ENCODE data around the gene STK32C.
A peak's percentile ranks its signal among the peaks of the same experiment; 100 is the strongest.

STK32C gene

DNA sequence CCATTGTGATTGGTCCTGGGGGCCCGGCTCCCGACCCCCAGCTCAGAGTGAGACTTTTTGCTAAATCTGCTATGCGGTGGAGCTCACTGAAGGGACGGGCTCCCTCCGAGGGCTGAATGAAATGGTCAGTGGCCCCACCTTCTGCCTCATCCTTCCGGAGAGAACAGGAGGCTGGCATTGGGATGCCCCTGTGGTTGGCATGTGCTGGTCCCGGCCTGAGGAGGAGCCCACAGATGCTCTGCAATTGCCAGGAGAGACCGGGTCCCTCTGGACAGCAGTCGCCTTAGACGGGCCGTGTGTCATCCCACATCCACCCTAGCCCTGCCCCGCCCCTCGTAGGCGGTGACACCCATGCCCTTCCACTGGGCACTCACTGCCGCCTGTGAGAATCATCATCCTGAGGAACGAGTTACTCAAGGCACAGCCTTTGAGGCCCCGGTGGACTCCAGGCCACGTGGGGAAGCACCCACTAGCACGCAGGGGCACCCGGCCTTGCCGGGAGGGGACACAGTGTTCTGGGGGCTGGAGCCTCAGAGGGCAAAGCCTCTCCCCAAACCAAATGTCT, 142.3 kb downstream of the STK32C start:
- WGBS (ENCODE audit: extremely low coverage, insufficient coverage, low lambda C conversion rate) = no CpG with 5 or more reads among the region's 21 CpGs
- no peak overlapping the region for H3K27ac ChIP-seq (ENCODE audit: low read depth, low read length)
- no peaks in the 10 kb centered on the region for H3K4me1 ChIP-seq (ENCODE audit: control insufficient read depth, low read depth, low read length)
- no peaks in the 10 kb centered on the region for H3K79me1 ChIP-seq (ENCODE audit: low read length)
- H2BK120ac ChIP-seq (ENCODE audit: low read depth, low read length) = no peak overlapping the region
- H3K36me3 ChIP-seq (ENCODE audit: control insufficient read depth, insufficient read depth, low read length) = no peaks in the 10 kb centered on the region
- H3K23ac ChIP-seq (ENCODE audit: low read length) = no peak overlapping the region
- DNase-seq = no peak
- H4K5ac ChIP-seq (ENCODE audit: low read length) = no peak overlapping the region
- no peak overlapping the region for H3K56ac ChIP-seq (ENCODE audit: low read length)
- H3K9ac ChIP-seq (ENCODE audit: low read length) = no peak overlapping the region
- H2AK5ac ChIP-seq (ENCODE audit: low read length) = no peak overlapping the region
- H3K4me3 ChIP-seq (ENCODE audit: low read length) = no peak overlapping the region
- no peaks in the 10 kb centered on the region for H3K27me3 ChIP-seq (ENCODE audit: insufficient read depth, low read length, poor library complexity)
- no peak overlapping the region for H3K4me2 ChIP-seq (ENCODE audit: low read length)
- no peak overlapping the region for H2BK15ac ChIP-seq (replicated peaks; ENCODE audit: low read depth)
- H3K18ac ChIP-seq (ENCODE audit: low read length) = no peak overlapping the region
- no peak overlapping the region for H2BK5ac ChIP-seq (ENCODE audit: low read length)
- no peaks in the 10 kb centered on the region for H3K79me2 ChIP-seq (ENCODE audit: control insufficient read depth, insufficient read depth, low read length)
- H3K4ac ChIP-seq (ENCODE audit: low read depth, low read length) = no peak overlapping the region
- H4K8ac ChIP-seq (ENCODE audit: low read depth, low read length) = no peak overlapping the region

DNA sequence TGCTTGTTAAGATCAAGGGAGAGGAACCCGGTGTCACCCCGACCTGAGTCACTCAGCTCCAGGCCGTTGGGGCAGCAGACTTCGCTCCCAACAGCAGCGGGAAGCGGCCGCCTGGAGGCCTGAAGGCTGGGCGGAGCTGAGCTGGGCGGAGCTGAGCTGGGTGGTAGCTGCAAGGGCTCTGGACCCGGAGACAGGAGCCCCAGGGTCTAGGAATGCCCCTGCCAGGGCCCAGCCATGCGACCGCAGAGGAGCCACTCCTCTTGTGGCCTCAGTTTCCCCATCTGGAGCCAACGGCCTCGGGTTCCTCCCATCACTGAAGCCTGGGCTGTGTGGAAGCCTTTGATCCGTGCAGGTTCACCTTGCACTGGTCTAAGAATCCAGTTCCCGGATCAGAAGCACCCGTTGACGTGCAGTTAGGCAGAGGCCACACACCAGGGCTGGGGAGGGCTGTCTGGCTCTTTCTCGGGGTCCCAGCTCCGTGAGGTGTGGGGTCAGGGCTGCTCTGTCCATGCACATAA, 142.9 kb downstream of the STK32C start:
- no peak overlapping the region for H3K4ac ChIP-seq (ENCODE audit: low read depth, low read length)
- no peak overlapping the region for H3K56ac ChIP-seq (ENCODE audit: low read length)
- H3K23ac ChIP-seq (ENCODE audit: low read length) = no peak overlapping the region
- H3K79me1 ChIP-seq (ENCODE audit: low read length) = no peaks in the 10 kb centered on the region
- H2BK120ac ChIP-seq (ENCODE audit: low read depth, low read length) = no peak overlapping the region
- H3K79me2 ChIP-seq (ENCODE audit: control insufficient read depth, insufficient read depth, low read length) = no peaks in the 10 kb centered on the region
- H3K18ac ChIP-seq (ENCODE audit: low read length) = no peak overlapping the region
- no peak overlapping the region for H3K9ac ChIP-seq (ENCODE audit: low read length)
- H3K27me3 ChIP-seq (ENCODE audit: insufficient read depth, low read length, poor library complexity) = no peaks in the 10 kb centered on the region
- H2BK15ac ChIP-seq (replicated peaks; ENCODE audit: low read depth) = no peak overlapping the region
- no peak overlapping the region for H3K27ac ChIP-seq (ENCODE audit: low read depth, low read length)
- no peak overlapping the region for H2AK5ac ChIP-seq (ENCODE audit: low read length)
- no peak overlapping the region for H3K4me2 ChIP-seq (ENCODE audit: low read length)
- H3K4me3 ChIP-seq (ENCODE audit: low read length) = no peak overlapping the region
- H4K5ac ChIP-seq (ENCODE audit: low read length) = no peak overlapping the region
- no peaks in the 10 kb centered on the region for H3K36me3 ChIP-seq (ENCODE audit: control insufficient read depth, insufficient read depth, low read length)
- H3K4me1 ChIP-seq (ENCODE audit: control insufficient read depth, low read depth, low read length) = no peaks in the 10 kb centered on the region
- WGBS (ENCODE audit: extremely low coverage, insufficient coverage, low lambda C conversion rate) = no CpG with 5 or more reads among the region's 20 CpGs
- no peak for DNase-seq
- no peak overlapping the region for H4K8ac ChIP-seq (ENCODE audit: low read depth, low read length)
- H2BK5ac ChIP-seq (ENCODE audit: low read length) = no peak overlapping the region

DNA sequence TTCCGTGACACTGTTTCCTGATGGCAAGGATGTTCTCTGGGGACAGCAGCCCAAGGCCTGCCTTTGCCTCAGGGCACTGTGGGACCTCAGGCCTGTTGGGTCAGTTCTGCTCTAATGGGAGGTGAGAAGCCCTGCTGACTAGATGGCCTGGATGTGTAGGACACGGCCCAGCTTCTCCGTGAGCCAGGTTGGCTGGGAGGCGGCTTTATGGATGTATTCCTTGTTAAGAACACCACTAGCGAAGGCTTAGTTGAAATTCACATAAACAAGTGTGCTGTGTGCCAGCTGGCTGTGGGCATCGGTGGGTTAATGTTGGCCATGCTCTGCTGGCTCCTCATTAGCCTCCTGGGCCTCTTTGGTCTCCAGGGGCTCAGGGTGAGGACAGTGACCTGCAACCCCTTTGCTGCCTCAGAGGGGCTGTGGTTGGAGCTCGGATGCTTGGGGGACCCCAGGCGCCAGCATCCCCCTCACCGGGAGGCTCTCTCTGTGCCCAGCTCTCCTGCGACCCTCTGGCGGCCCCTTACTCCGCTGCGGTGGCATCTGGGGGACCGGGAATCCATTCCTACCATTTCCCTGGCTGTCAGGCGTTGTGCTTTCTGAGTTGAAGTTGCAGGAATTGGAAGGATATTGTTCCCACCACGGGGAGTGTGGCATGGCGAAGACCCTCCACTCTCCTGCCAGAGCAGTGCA, 143.8 kb downstream of the STK32C start:
- Histone ChIP-seq H2BK15ac (replicated peaks; ENCODE audit: low read depth) (no peak overlapping the region), H3K36me3 (ENCODE audit: control insufficient read depth, insufficient read depth, low read length) (no peaks in the 10 kb centered on the region), H3K27me3 (ENCODE audit: insufficient read depth, low read length, poor library complexity) (no peaks in the 10 kb centered on the region), H4K8ac (ENCODE audit: low read depth, low read length) (no peak overlapping the region), H3K79me2 (ENCODE audit: control insufficient read depth, insufficient read depth, low read length) (no peaks in the 10 kb centered on the region), H2AK5ac (ENCODE audit: low read length) (no peak overlapping the region), H3K79me1 (ENCODE audit: low read length) (no peaks in the 10 kb centered on the region), H2BK5ac (ENCODE audit: low read length) (no peak overlapping the region), H3K9ac (ENCODE audit: low read length) (no peak overlapping the region), H3K4ac (ENCODE audit: low read depth, low read length) (no peak overlapping the region), H3K4me3 (ENCODE audit: low read length) (no peak overlapping the region), H2BK120ac (ENCODE audit: low read depth, low read length) (no peak overlapping the region), H3K18ac (ENCODE audit: low read length) (no peak overlapping the region), H3K4me1 (ENCODE audit: control insufficient read depth, low read depth, low read length) (no peaks in the 10 kb centered on the region), H3K56ac (ENCODE audit: low read length) (no peak overlapping the region), H4K5ac (ENCODE audit: low read length) (no peak overlapping the region), H3K27ac (ENCODE audit: low read depth, low read length) (no peak overlapping the region), H3K23ac (ENCODE audit: low read length) (no peak overlapping the region), H3K4me2 (ENCODE audit: low read length) (no peak overlapping the region)
- no CpG with 5 or more reads among the region's 17 CpGs for WGBS (ENCODE audit: extremely low coverage, insufficient coverage, low lambda C conversion rate)
- DNase-seq = no peak

DNA sequence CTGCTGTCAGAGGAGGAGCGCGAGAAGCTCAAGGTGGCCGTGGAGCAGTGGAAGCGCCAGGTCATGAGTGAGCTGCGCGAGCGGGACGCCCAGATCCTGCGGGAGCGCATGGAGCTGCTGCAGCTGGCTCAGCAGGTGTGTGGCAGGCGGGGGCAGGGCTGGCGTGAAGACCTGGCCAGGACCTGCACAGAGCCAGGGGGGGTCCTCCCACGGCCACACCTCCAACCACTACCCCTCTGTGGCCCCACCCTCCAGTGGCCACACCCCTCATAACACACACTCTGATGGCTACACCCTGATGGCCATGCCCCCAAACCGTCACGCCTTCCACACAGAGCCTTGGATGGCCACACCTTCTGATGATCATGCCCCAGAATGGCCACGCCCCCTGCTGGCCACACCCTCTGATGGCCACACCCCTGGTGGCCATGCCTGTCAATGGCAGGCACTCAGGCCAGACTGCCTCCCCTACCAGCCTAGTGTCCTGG, 144.4 kb downstream of the STK32C start:
- peak; percentile 93 for DNase-seq
- H3K4me1 ChIP-seq (ENCODE audit: control insufficient read depth, low read depth, low read length) = no peaks in the 10 kb centered on the region

DNA sequence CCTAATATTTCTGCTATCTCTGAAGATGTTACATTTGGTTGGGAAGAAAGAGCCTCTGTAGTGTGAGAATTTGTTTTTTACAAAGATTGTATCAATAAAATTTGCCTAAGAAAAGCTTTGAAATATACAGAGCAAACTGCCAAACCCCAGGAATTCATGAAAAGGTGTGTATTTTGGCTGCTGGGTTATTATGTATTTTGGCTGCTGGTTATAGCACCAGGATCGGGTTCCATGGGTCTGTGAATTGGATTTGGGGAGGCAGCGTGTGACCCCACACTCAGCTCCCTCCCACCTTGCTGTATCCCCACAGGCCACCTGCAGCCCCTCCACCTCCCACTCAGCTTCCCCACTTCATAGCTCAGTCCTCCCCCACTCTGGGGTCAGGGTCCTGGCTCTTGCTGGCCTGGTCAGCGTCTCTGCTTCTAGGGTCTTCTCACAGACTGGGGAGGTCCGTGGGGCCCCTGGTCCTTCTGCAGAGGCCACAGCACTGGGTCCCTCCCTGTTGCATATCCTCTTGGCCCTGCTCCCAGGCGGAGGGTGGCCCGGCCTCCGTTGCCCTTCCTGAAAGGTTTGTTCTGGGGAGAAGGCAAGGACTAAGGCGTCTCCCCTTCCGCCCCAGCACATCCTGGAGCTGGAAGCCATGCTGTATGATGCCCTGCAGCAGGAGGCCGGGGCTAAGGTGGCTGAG, 145.0 kb downstream of the STK32C start:
- H3K4me3 ChIP-seq (ENCODE audit: low read length) = no peak overlapping the region
- H2BK15ac ChIP-seq (replicated peaks; ENCODE audit: low read depth) = no peak overlapping the region

More for the DNA sequence above, 144.4 kb downstream of the STK32C start:
- Histone ChIP-seq H3K79me2 (ENCODE audit: control insufficient read depth, insufficient read depth, low read length) (no peaks in the 10 kb centered on the region), H4K5ac (ENCODE audit: low read length) (no peak overlapping the region), H4K8ac (ENCODE audit: low read depth, low read length) (no peak overlapping the region), H2BK5ac (ENCODE audit: low read length) (no peak overlapping the region), H3K18ac (ENCODE audit: low read length) (no peak overlapping the region), H3K4me3 (ENCODE audit: low read length) (no peak overlapping the region), H3K9ac (ENCODE audit: low read length) (no peak overlapping the region), H2BK120ac (ENCODE audit: low read depth, low read length) (no peak overlapping the region), H3K27me3 (ENCODE audit: insufficient read depth, low read length, poor library complexity) (no peaks in the 10 kb centered on the region), H2AK5ac (ENCODE audit: low read length) (no peak overlapping the region), H3K56ac (ENCODE audit: low read length) (peak overlapping the region; percentile 39), H3K23ac (ENCODE audit: low read length) (no peak overlapping the region), H3K4ac (ENCODE audit: low read depth, low read length) (no peak overlapping the region), H3K79me1 (ENCODE audit: low read length) (no peaks in the 10 kb centered on the region), H2BK15ac (replicated peaks; ENCODE audit: low read depth) (no peak overlapping the region), H3K4me2 (ENCODE audit: low read length) (no peak overlapping the region), H3K27ac (ENCODE audit: low read depth, low read length) (no peak overlapping the region), H3K36me3 (ENCODE audit: control insufficient read depth, insufficient read depth, low read length) (no peaks in the 10 kb centered on the region)
- no CpG with 5 or more reads among the region's 16 CpGs for WGBS (ENCODE audit: extremely low coverage, insufficient coverage, low lambda C conversion rate)

More for the DNA sequence above, 145.0 kb downstream of the STK32C start:
- Histone ChIP-seq H4K8ac (ENCODE audit: low read depth, low read length) (no peak overlapping the region), H3K79me1 (ENCODE audit: low read length) (no peaks in the 10 kb centered on the region), H4K5ac (ENCODE audit: low read length) (no peak overlapping the region), H3K36me3 (ENCODE audit: control insufficient read depth, insufficient read depth, low read length) (no peaks in the 10 kb centered on the region), H3K27me3 (ENCODE audit: insufficient read depth, low read length, poor library complexity) (no peaks in the 10 kb centered on the region), H3K56ac (ENCODE audit: low read length) (peak overlapping the region; percentile 39), H3K9ac (ENCODE audit: low read length) (no peak overlapping the region), H3K4ac (ENCODE audit: low read depth, low read length) (no peak overlapping the region), H3K18ac (ENCODE audit: low read length) (no peak overlapping the region), H3K4me1 (ENCODE audit: control insufficient read depth, low read depth, low read length) (no peaks in the 10 kb centered on the region), H2BK120ac (ENCODE audit: low read depth, low read length) (no peak overlapping the region), H3K4me2 (ENCODE audit: low read length) (no peak overlapping the region), H3K27ac (ENCODE audit: low read depth, low read length) (no peak overlapping the region), H3K79me2 (ENCODE audit: control insufficient read depth, insufficient read depth, low read length) (no peaks in the 10 kb centered on the region), H3K23ac (ENCODE audit: low read length) (no peak overlapping the region), H2AK5ac (ENCODE audit: low read length) (no peak overlapping the region), H2BK5ac (ENCODE audit: low read length) (no peak overlapping the region)
- no CpG with 5 or more reads among the region's 10 CpGs for WGBS (ENCODE audit: extremely low coverage, insufficient coverage, low lambda C conversion rate)
- no peak for DNase-seq
